NCI-H1694 treated with DMSO at 0.1 percent for 48 hours (cell line): ENCODE data around the gene ZBTB8OS.
"Not testable (repeated sequence)": the region's sequence is repeated elsewhere in the genome, so short reads cannot be mapped to it uniquely, and the experiment has no call there.

Experiments
- DNase-seq: peaks from one replicate; lab custom pipeline; 2025; lab: John Stamatoyannopoulos, UW

Gene ZBTB8OS

GRCh38 chr1:32650752-32651460, 556 bp upstream of the ZBTB8OS start, which contains the start of gene RBBP4:
RBBP4 (plus strand) TSS chr1:32651208; CDS start chr1:32651307, 99 bp downstream.
- peak; percentile 89 for DNase-seq

DNA sequence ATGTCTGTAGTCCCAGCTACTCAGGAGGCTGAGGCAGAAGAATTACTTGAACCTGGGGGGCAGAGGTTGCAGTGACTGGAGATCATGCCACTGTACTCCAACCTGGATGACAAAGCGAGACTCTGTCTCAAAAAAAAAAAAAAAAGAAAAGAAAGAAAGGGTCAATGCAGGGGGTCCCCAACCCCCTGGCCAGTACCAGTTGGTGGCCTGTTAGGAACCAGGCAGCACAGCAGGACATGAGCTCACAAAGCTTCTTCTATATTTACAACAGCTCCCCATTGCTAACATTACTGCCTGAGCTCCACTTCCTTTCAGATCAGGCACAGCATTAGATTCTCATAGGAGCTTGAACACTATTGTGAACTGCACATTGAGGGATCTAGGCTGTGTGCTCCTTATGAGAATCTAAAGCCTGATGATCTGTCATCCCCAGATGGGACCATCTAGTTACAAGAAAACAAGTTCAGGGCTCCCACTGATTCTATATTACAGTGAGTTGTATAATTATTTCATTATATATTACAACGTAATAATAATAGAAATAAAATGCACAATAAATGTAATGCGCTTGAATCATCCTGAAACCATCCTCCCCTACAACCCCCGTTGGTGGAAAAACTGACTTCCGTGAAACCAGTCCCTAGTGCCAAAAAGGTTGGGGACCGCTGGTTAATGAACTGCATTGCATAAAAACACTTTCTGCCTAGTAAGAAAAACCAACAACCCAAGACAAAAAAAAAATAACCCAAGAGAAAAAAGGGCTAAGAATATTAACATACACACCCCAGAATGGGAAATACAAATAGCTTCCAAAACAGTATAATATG, 2.8 kb downstream of the ZBTB8OS start:
- no peak for DNase-seq

DNA sequence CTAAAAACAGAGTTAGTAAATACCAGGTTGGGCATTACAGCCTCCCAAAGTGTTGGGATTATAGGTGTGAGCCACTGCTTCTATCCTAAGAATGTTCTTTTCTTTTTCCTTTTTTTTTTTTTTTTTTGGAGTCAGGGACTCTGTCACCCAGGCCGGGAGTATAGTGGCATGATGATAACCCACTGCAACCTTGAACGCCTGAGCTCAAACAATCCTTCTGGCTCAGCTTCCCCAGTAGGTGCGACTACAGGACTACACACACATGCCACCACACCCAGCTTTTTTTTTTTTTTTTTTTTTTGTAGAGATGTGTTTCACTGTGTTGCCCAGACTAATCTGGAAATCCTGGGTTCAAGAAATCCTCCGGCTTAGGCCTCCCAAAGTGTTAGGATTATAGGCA, 5.9 kb downstream of the ZBTB8OS start:
- no peak for DNase-seq

- DNase-seq = not testable (repeated sequence)
These were observed 8.0 kb downstream of the ZBTB8OS start for GRCh38 chr1:32642292-32642827.

GRCh38 chr1:32639489-32640075, 10.8 kb downstream of the ZBTB8OS start:
- no peak for DNase-seq

DNA sequence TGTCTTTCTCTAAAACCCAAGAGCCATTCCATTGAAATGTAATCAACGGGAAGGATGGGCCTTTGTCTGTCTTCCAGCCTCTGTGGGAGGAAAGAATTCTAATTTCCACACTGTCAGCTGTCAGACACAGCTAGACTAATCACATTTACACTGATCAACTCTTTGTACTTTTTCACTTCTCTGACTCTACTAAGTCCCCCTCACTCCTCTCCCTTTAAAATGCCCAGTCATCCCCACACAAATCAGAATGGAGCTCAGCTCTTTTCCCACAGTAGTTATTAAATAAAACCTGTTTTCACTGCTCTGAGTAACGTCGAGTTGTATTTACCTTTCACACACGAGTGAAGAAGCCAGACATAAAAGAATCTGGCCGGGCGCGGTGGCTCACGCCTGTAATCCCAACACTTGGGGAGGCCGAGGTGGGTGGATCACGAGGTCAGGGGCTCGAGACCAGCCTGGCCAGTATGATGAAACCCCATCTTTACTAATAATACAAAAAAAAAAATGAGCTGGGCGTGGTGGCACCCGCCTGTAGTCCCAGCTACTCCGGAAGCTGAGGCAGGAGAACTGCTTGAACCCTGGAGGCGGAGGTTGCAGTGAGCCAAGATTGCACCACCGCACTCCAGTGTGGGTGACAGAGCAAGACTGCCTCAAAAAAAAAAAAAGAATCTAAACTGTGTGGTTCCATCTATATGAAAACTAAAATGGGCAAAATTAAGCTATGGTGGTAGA, 13.3 kb downstream of the ZBTB8OS start:
- DNase-seq = no peak

- DNase-seq = no peak
These were observed 14.7 kb downstream of the ZBTB8OS start for GRCh38 chr1:32635508-32636277.

GRCh38 chr1:32632829-32633228, 17.5 kb downstream of the ZBTB8OS start:
- DNase-seq = no peak

DNA sequence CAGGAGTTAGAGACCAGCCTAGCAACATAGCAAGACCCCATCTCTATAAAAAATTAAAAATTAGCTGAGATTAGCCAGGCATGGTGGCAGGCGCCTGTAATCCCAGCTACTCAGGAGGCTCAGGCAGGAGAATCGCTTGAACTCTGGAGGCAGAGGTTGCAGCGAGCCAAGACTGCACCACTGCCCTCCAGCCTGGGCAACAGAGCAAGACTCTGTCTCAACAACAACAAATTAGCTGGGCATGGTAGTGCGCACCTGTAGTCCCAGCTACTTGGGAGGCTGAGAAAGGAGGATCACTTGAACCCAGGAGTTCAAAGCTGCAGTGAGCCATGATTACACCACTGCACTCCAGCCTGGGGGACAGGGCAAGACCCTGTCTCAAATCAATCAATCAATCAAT, 20.2 kb downstream of the ZBTB8OS start:
- not testable (repeated sequence) for DNase-seq

DNA sequence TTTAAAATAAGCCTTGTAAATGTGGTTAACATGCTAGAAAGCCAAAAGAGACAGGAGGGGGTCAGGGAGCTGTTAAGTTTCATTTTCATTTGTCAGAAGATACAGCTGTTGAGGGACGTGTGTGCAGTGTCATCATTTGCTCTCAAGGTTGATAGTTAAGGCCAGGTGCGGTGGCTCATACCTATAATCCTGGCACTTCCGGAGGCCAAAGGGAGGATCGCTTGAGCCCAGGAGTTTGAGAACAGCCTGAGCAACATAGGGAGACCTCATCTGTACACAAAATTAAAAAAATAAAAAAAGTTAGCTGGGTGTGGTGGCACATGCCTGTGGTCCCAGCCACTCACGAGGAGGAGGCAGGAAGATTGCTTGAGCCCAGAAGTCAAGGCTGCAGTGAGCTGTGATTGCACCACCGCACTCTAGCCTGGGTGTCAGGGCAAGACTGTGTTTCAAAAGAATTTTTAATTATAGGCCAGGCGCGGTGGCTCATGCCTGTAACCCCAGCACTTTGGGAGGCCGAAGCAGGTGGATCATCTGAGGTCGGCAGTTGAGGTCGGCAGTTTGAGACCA, 22.7 kb downstream of the ZBTB8OS start:
- DNase-seq = no peak

- DNase-seq = no peak
These were observed 24.2 kb downstream of the ZBTB8OS start for GRCh38 chr1:32626176-32626575.

- DNase-seq = no peak
These were observed 26.6 kb downstream of the ZBTB8OS start for GRCh38 chr1:32623775-32624174.

DNA sequence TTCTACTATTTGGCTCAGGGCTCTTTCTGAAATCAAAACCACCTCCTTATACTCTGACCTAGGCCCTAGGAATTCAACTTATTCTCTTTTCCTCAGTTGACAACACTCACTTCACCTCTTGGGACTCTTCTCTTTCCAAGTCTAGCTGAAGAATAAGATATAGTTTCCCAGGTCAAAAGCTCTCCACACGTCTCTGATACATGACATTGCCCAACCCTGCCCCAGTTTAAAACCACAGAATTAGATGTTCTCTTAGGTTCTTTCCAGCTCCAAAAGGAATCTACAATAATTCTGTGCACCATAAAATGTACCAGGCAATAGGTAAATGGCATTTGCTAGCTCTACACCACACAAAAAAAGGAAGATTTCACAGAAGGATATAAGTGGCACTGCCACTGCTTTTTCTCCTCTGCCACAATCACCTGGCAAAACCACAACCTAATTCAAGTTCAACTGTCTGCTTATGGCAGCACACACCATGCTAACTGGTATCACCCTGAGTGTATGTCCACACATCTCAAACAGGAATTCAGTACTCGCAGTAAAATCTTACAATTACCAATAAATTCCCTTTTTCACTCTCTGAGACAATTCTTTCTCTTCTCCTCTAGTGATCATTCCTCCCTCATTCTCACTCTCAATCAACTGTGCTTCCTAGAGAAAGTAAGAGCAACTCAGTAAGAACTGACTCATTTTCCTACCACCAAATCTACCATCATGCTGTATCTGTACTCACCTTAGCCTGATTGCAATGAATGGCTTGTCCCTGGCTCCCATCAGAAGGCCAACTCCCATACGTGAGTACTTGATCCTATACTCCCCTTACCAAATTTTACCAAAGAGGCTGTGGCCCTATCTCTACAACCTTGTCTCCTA, 27.3 kb downstream of the ZBTB8OS start:
- no peak for DNase-seq

DNA sequence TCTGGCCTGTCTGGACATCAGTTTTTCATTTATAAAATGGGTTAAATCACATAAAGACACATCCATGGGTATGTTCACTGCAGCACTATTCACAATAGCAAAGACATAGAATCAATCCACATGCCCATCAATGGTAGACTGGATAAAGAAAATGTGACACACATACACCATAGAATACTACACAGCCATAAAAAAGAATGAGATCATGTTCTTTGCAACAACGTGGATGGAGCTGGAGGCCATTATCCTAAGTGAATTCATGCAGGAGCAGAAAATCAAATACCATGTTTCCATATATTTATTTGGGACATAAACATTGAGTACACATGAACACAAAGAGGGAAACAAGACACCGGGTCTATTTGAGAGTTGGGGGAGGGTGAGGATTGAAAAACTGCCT, 28.1 kb downstream of the ZBTB8OS start:
- DNase-seq = no peak

DNA sequence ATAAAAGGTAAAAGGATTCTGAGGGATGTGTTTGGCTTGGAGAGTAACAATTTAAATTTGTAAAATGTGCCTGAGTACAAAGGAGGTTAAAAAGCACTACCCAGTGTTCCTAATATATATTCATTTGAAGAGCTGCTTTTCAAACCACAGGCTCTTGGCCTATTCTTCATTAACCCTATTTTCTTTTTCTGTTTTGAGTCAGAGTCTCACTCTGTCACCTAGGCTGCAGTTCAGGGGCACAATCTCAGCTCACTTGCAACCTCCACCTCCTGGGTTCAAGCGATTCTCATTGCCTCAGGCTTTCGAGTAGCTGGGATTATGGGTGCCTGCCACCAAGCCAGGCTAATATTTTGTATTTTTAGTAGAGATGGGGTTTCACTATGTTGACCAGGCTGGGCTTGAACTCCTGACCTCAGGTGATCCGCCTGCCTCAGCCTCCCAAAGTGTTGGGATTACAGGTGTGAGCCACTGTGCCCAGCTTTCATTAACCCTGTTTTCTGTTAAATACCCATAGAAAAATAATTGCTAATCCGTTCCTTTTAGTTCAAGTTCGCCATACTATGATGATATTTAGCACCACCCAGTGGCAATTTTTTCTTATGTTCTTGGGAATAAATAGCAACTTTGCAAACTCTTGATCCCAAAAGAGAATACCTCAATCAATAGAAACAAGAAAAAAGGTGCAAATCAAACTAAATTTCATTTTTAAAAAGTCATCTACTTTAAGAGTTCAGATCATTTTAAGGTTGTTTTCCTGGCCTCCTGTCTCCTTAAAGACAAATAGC, 30.5 kb downstream of the ZBTB8OS start:
- peak; percentile 13 for DNase-seq

DNA sequence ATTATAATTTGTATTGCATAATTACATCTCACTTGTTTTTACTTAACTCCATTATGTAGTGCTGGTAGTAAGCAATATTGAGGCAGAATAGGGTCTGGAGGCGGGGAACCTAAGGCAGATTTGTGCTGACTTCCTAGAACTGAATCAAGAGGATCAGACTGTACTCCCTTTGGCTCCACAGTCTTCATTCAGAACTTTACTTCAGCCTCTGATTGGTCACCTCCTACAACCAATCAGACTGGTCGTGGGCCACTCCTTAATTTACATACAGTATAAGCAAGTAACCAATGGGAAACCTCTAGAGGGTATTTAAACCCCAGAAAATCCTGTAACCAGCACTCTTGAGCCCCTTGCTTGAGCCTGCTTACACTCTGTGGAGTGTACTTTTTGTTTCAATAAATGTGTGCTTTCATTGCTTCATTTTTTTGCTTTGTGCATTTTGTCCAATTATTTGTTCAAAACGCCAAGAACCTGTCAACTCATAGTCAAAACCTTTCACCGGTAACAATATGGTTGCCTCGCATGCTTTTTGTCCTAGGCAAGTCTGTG, 31.6 kb downstream of the ZBTB8OS start:
- no peak for DNase-seq

DNA sequence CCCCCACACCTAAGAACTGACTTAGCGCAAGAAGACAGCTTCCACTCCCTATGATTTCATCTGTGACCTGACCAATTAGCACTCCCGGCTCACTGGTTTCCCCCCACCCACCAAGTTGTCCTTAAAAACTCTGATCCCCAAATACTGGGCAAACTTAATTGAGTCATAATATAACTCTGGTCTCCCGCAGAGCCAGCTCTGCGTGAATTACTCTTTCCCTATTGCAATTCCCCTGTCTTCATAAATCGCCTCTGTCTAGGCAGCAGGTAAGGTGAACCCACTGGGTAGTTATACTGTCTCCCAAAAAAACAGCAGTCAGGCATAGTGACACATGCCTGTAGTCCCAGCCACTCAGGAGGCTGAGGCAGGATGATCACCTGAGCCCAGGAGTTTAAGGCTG, 36.9 kb downstream of the ZBTB8OS start:
- no peak for DNase-seq

GRCh38 chr1:32612189-32612881, 38.0 kb downstream of the ZBTB8OS start:
- peak; percentile 44 for DNase-seq
